HepG2 (cell line): ENCODE data around the gene CHTF18. TPM values are rescaled to one million over a fixed set of nuclear protein-coding genes. Genes with fewer than 3 reads are reported as not detected.

Experiments
- ATAC-seq: fragments of 200-7000 bp; cut with Tn5 transposase; 3 replicates; pipeline ENCODE4 v1.9.1; 2020; ENCODE audit warnings: mild to moderate bottlenecking, moderate library complexity
- BruUV-seq: library from RNA; stranded (reverse); fragments of 400-500 nt; replicated peaks from 2 replicates; lab custom pipeline; 2021; lab: Mats Ljungman, UMichigan
- CTCF ChIA-PET: fragments of 300-600 bp; formaldehyde crosslinking; extraction: SDS; loops from one replicate; lab custom pipeline; 2021; ENCODE audit warnings: low total read pairs, inconsistent platforms, low intra/inter-chr PET ratio; lab: Yijun Ruan, JAX
- POLR2A ChIA-PET: fragments of 350-600 bp; sonication (Branson Sonifier 250); formaldehyde crosslinking; loops from one replicate; lab custom pipeline; 2020; ENCODE audit warnings: antibody characterized with exemption, inconsistent platforms; lab: Yijun Ruan, JAX
- DNase-seq: peaks from one replicate; pipeline ENCODE4 v3.0.0-alpha.2; 2015; ENCODE audit warnings: low spot score
- FAIRE-seq: peaks from 3 replicates; lab custom pipeline; 2011; peaks lifted over from hg19 to GRCh38; lab: Jason Lieb, UNC
- H2AFZ ChIP-seq: one replicate; pipeline ENCODE4 v1.6.1; 2011; ENCODE audit warnings: low read length, inconsistent platforms
- H3K27ac ChIP-seq: fragments of 300-600 bp; 3 replicates; pipeline ENCODE4 v1.8.0; 2011; ENCODE audit warnings: mixed run types, mild to moderate bottlenecking, mixed read lengths, low read length, inconsistent platforms; ENCODE audit not compliant: insufficient read depth; ENCODE audit errors: extremely low read length
- H3K27me3 ChIP-seq, 2 experiments: fragments of 200-600 bp in 1 of 2; 2 replicates in 1 of 2; 3 replicates in 1 of 2; pipeline versions ENCODE4 v1.6.0 to v1.8.0; 2011; ENCODE audit warnings: low read length in 2 of 2, mild to moderate bottlenecking in 2 of 2, moderate library complexity in 2 of 2, inconsistent platforms in 1 of 2; ENCODE audit not compliant: insufficient read depth in 2 of 2, control insufficient read depth in 1 of 2
- H3K36me3 ChIP-seq, 2 experiments: fragments of 200-600 bp in 1 of 2; replicated peaks in 1 of 2; 2 replicates in 1 of 2; 3 replicates in 1 of 2; pipeline versions ENCODE4 v1.5.1 to v1.8.0; 2011; ENCODE audit warnings: low read length in 2 of 2, inconsistent platforms in 1 of 2; ENCODE audit not compliant: insufficient read depth in 2 of 2, control insufficient read depth in 1 of 2
- H3K4me1 ChIP-seq: 2 replicates; pipeline ENCODE4 v1.5.1; 2012; ENCODE audit warnings: low read length, inconsistent platforms; ENCODE audit not compliant: insufficient read depth
- H3K4me2 ChIP-seq: 2 replicates; pipeline ENCODE4 v1.6.0; 2011; ENCODE audit warnings: low read depth, low read length, inconsistent platforms
- H3K4me3 ChIP-seq, 3 experiments: fragments of 200-600 bp in 1 of 3; sonication (generic), shearing (Covaris generic) in 1 of 3; replicated peaks in 1 of 3; 2 replicates each; pipeline ENCODE4 v1.5.1; 2011 to 2016; ENCODE audit warnings: low read length in 3 of 3, inconsistent platforms in 2 of 3, low read depth in 2 of 3, mild to moderate bottlenecking in 2 of 3, control low read depth in 1 of 3, mixed read lengths in 1 of 3; ENCODE audit not compliant: insufficient read depth in 1 of 3
- H3K79me2 ChIP-seq: one replicate; pipeline ENCODE4 v1.6.1; 2011; ENCODE audit warnings: low read length, inconsistent platforms; ENCODE audit not compliant: insufficient read depth
- H3K9ac ChIP-seq: 2 replicates; pipeline ENCODE4 v1.6.0; 2011; ENCODE audit warnings: mild to moderate bottlenecking, low read depth, low read length, inconsistent platforms; ENCODE audit not compliant: insufficient read depth
- H3K9me3 ChIP-seq: 2 replicates; pipeline ENCODE4 v1.5.1; 2012; ENCODE audit warnings: mild to moderate bottlenecking, low read length
- H4K20me1 ChIP-seq: 2 replicates; pipeline ENCODE4 v1.6.0; 2011; ENCODE audit warnings: inconsistent platforms, mild to moderate bottlenecking, low read length, moderate library complexity; ENCODE audit not compliant: insufficient read depth
- ETV5 ChIP-seq: IDR thresholded peaks from 2 replicates; pipeline ENCODE4 v1.6.1; 2018; ENCODE audit warnings: missing biosample characterization, missing genetic modification reagents, inconsistent platforms, borderline replicate concordance
- KLF6 ChIP-seq: IDR thresholded peaks from 2 replicates; pipeline ENCODE4 v1.8.0; 2016; ENCODE audit warnings: missing biosample characterization, missing genetic modification reagents
- KLF9 ChIP-seq: IDR thresholded peaks from 2 replicates; pipeline ENCODE4 v1.6.1; 2016; ENCODE audit warnings: low read depth
- MBD4 ChIP-seq: IDR thresholded peaks from 2 replicates; pipeline ENCODE4 v1.6.1; 2012; ENCODE audit warnings: low read length, inconsistent platforms, borderline replicate concordance
- ZC3H4 ChIP-seq: sonication (generic); formaldehyde crosslinking; IDR thresholded peaks from 2 replicates; pipeline ENCODE4 v1.4.0; 2020; ENCODE audit warnings: missing genetic modification reagents, borderline replicate concordance
- ZNF142 ChIP-seq: sonication (generic); formaldehyde crosslinking; IDR thresholded peaks from 2 replicates; pipeline ENCODE4 v1.4.0; 2020; ENCODE audit warnings: missing genetic modification reagents
- ZNF563 ChIP-seq: sonication (generic); formaldehyde crosslinking; IDR thresholded peaks from 2 replicates; pipeline ENCODE4 v1.8.0; 2022; ENCODE audit warnings: mild to moderate bottlenecking, moderate library complexity, missing genetic modification reagents
- ZNF577 ChIP-seq: sonication (generic); formaldehyde crosslinking; IDR thresholded peaks from 2 replicates; pipeline ENCODE4 v1.4.0; 2020; ENCODE audit warnings: mild to moderate bottlenecking, low read depth, missing genetic modification reagents, borderline replicate concordance
- ZNF670 ChIP-seq: sonication (generic); formaldehyde crosslinking; IDR thresholded peaks from 2 replicates; pipeline ENCODE4 v1.8.0; 2022; ENCODE audit warnings: mild to moderate bottlenecking, missing genetic modification reagents, borderline replicate concordance
- ZNF672 ChIP-seq: sonication (generic); formaldehyde crosslinking; IDR thresholded peaks from 2 replicates; pipeline ENCODE4 v1.8.1; 2022; ENCODE audit warnings: missing genetic modification reagents
- ZNF691 ChIP-seq: sonication (generic); formaldehyde crosslinking; IDR thresholded peaks from 2 replicates; pipeline ENCODE4 v1.4.0; 2020; ENCODE audit warnings: missing genetic modification reagents, low read depth, mild to moderate bottlenecking, borderline replicate concordance
- ZNF781 ChIP-seq: sonication (generic); formaldehyde crosslinking; IDR thresholded peaks from 2 replicates; pipeline ENCODE4 v1.5.1; 2020; ENCODE audit warnings: borderline replicate concordance, mild to moderate bottlenecking, missing genetic modification reagents; ENCODE audit errors: not compliant biosample characterization
- ZUFSP ChIP-seq: sonication (generic); formaldehyde crosslinking; IDR thresholded peaks from 2 replicates; pipeline ENCODE4 v1.9.0; 2021; ENCODE audit warnings: missing genetic modification reagents, mild to moderate bottlenecking, borderline replicate concordance
- WGBS: methylation state at CpG from one replicate; pipeline ENCODE4 v1.1.6; 2017; ENCODE audit warnings: low lambda C conversion rate; 5-methylcytosine and 5-hydroxymethylcytosine counted together
- in situ Hi-C: cut with HindIII; loops from 2 replicates; pipeline ENCODE4 v1.10.0; 2017; ENCODE audit warnings: low pct_unique_long_range_greater_than_20kb; ENCODE audit not compliant: extremely low pct_ligation_motif_present
- intact Hi-C: fragments of 100-400 bp; cut with micrococcal nuclease; formaldehyde crosslinking; loops from one replicate; pipeline ENCODE4 v1.10.0; 2022; ENCODE audit not compliant: unreplicated experiment
- polyA plus RNA-seq, 8 experiments: library from polyadenylated mRNA; depleted of rRNA in 3 of 8; stranded (reverse) in 7 of 8; unstranded in 1 of 8; fragments of >200 nt; fragmentation: Illumina TruSeq in 4 of 8; extraction: Trizol in 4 of 8; gene quantifications; 2 replicates each; pipeline versions ENCODE4 v1.2.1 to v1.2.3, GENCODE V29; 2011 to 2016; ENCODE audit warnings: low read depth in 4 of 8, missing spikeins in 1 of 8, mixed read lengths in 1 of 8; ENCODE audit not compliant: insufficient read depth in 1 of 8
- total RNA-seq, 5 experiments: library from RNA; depleted of rRNA; stranded (reverse); fragments of >200 nt; fragmentation: Illumina TruSeq; extraction: Trizol; gene quantifications; 2 replicates each; pipeline ENCODE4 v1.2.3, GENCODE V29; 2016; ENCODE audit warnings: low read depth in 1 of 5
- TF ChIP-seq, protein P1 (sequence below): sonication (generic); formaldehyde crosslinking; IDR thresholded peaks from 2 replicates; pipeline ENCODE4 v1.8.0; 2022; ENCODE audit warnings: missing genetic modification reagents, mild to moderate bottlenecking, inconsistent platforms, borderline replicate concordance

Gene CHTF18
- total and polyA plus RNA-seq, 2 of the 13 experiments (the other 11 are each of a cell fraction or from before 2014, with no cell fraction given): 8.6 to 22.9 TPM

- TF ChIP-seq, protein P1, sequence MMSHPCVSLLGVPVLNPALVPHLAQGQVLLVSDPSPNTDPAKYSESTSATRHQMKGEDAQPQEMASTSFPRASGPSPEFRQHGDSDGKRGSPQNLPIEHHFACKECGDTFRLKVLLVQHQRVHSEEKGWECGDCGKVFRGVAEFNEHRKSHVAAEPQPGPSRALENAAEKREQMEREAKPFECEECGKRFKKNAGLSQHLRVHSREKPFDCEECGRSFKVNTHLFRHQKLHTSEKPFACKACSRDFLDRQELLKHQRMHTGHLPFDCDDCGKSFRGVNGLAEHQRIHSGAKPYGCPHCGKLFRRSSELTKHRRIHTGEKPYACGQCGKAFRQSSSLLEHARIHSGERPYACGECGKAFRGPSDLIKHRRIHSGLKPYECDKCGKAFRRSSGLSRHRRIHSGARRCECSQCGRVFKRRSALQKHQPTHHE: no peak
These were observed 18.5 kb upstream of the CHTF18 start (continued) for GRCh38 chr16:769934-770333.

- Histone ChIP-seq H4K20me1 (no peaks in the 10 kb centered on the region), H3K9ac (no peak overlapping the region), H3K4me1 (no peaks in the 10 kb centered on the region), H3K36me3 (no peaks in the 10 kb centered on the region), H3K4me3 (no peak overlapping the region), H3K27me3 (peaks cover 6 to 13% of the 10 kb centered on the region in 2 experiments; a peak in 3 of 5 replicates), H3K79me2 (no peaks in the 10 kb centered on the region), H3K4me2 (no peak overlapping the region), H2AFZ (no peak overlapping the region), H3K27ac (no peak overlapping the region), H3K9me3 (no peaks in the 10 kb centered on the region)
- FAIRE-seq: no peak
- no TSS peak for BruUV-seq
- 86% methylated on average over 7 of the region's 13 CpGs for WGBS
- no peak for ATAC-seq
- ChIA-PET CTCF (no interaction called here), POLR2A (interaction anchor here (1.7 to 1.8 kb wide), 2 partner anchors 9 to 30 kb away, joined by 4 to 7 read pairs; partner anchors contain the start of genes CIAO3 and MSLN)
- DNase-seq: no peak
- intact Hi-C loops: no loop called here
- in situ Hi-C loops: no loop called here
- TF ChIP-seq MBD4 (no peak), ZNF142 (CRISPR knock-in tag) (no peak), ZNF672 (CRISPR knock-in tag) (no peak), KLF6 (no peak), ZNF577 (no peak), KLF9 (no peak), ZUFSP (CRISPR knock-in tag) (no peak), ZNF563 (CRISPR knock-in tag) (no peak), ZC3H4 (CRISPR knock-in tag) (no peak), ZNF670 (CRISPR knock-in tag) (no peak), ZNF781 (CRISPR knock-in tag) (no peak), ZNF691 (CRISPR knock-in tag) (no peak), ETV5 (CRISPR knock-in tag) (no peak)
These were observed 18.0 kb upstream of the CHTF18 start for GRCh38 chr16:770411-770810.
